ENCODE results near the gene PLCB2. TPM values are rescaled to one million over a fixed set of nuclear protein-coding genes. Genes with fewer than 3 reads are reported as not detected.

Gene PLCB2
- total and polyA plus RNA-seq, 8 donors, result 13.5 to 86.4 (median 14.9) TPM

DNA sequence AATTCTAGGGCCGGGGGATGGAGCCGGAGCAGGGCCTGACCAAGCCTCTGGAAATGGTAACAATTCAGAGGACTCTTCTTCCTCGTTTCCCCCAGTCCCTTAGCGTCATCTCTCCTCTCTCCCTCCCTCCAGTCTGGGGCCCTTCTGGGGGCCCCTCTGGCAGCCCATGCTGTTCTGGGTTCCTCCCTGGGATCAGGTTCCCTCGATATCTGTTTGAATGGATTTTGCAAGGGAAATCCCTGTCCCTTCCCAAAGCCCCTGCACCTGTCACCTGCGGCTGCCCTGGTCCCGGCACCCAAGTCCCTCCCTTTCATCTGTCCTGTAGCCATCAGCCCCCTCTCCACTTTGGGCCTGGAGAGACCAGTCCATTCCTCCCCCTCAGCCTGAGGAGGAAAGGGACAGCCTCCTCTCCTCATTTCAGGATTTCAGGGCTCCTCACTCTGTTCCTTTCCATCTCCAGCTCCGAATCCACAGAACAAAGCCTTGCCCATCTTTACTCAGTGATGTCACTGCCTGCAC lies 1.7 kb upstream of the PLCB2 start:
- Histone ChIP-seq H3K27me3 (no peaks in the 10 kb centered on the region), H3K9me3 (no peaks in the 10 kb centered on the region), H3K4me1 (peaks cover 13 to 49% of the 10 kb centered on the region in 2 donors), H3K4me3 (peak overlapping the region in 1 of 2 donors; percentile 56), H3K36me3 (no peaks in the 10 kb centered on the region), H3K27ac (peak overlapping the region in 1 of 2 donors; percentile 86)
- TF ChIP-seq, protein P1, sequence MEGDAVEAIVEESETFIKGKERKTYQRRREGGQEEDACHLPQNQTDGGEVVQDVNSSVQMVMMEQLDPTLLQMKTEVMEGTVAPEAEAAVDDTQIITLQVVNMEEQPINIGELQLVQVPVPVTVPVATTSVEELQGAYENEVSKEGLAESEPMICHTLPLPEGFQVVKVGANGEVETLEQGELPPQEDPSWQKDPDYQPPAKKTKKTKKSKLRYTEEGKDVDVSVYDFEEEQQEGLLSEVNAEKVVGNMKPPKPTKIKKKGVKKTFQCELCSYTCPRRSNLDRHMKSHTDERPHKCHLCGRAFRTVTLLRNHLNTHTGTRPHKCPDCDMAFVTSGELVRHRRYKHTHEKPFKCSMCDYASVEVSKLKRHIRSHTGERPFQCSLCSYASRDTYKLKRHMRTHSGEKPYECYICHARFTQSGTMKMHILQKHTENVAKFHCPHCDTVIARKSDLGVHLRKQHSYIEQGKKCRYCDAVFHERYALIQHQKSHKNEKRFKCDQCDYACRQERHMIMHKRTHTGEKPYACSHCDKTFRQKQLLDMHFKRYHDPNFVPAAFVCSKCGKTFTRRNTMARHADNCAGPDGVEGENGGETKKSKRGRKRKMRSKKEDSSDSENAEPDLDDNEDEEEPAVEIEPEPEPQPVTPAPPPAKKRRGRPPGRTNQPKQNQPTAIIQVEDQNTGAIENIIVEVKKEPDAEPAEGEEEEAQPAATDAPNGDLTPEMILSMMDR (IDR thresholded peaks at IDR 0.05), result no peak
- ATAC-seq, result no peak
- intact Hi-C loops (cut with DNase I), result no loop called here
- DNase-seq, result peak in 1 of 4 donors; percentile 27

DNA sequence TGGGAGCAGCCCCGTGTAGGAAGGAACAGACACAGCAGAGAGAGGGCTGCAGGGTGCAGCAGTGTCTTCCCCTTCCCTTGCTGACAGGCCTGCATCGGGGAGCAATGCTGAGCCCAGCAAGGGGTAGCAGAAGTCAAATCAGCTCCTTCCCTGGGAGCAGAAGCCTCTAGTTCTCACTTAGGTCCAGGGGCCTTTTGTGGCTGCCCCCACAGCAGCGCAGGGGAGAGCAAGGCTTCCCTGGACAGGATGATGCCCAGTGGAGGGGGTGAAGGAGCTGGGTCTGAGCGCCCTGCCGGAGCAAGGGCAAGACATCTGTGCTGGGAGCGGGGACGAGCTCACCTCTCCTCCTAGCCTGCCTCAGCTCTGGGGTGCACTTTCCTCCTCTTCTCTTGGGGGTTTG lies 827 bp downstream of the PLCB2 start:
- intact Hi-C loops (cut with DNase I), result no loop called here
- peak in 2 of 4 donors; percentile 32 to 71 for DNase-seq
- peaks cover 0 to 19% of the 10 kb centered on the region in 2 donors for H3K36me3 ChIP-seq
- H3K4me3 ChIP-seq, result peak overlapping the region; percentile 13 to 56
- ATAC-seq, result peak; percentile 11
- TF ChIP-seq, protein P1 (IDR thresholded peaks at IDR 0.05), result no peak
- no peaks in the 10 kb centered on the region for H3K27me3 ChIP-seq
- peak overlapping the region; percentile 2 to 86 for H3K27ac ChIP-seq
- H3K9me3 ChIP-seq, result no peaks in the 10 kb centered on the region
- peaks cover 8 to 44% of the 10 kb centered on the region in 2 donors for H3K4me1 ChIP-seq

DNA sequence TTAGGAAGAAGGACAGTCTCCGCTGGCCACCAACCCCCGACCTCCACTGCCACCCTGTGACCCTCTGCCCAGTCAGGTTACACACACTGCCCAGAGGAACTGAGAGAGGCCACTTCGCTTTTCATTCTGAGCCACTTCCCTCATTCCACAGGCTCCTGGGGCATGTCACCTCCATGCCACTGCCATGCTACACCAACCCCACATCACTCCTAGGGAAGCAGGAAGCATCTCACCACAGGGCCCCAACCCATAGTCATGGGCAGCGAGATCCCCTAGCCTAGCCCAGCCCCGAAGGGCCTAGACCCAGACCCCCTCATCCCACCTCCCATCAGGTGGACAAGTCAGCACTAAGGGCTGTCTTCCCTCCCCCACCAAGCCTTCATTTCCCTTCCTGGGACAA lies 1.4 kb downstream of the PLCB2 start:
- intact Hi-C loops (cut with DNase I), result no loop called here
- H3K27me3 ChIP-seq, result no peaks in the 10 kb centered on the region
- no peaks in the 10 kb centered on the region for H3K9me3 ChIP-seq
- peak; percentile 17 for ATAC-seq
- DNase-seq, result peak in 2 of 4 donors; percentile 41 to 69
- H3K27ac ChIP-seq, result peak overlapping the region in 1 of 2 donors; percentile 86
- H3K4me1 ChIP-seq, result peaks cover 8 to 49% of the 10 kb centered on the region in 2 donors
- peak overlapping the region in 1 of 2 donors; percentile 56 for H3K4me3 ChIP-seq
- TF ChIP-seq, protein P1 (IDR thresholded peaks at IDR 0.05), result no peak
- peaks cover 0 to 24% of the 10 kb centered on the region in 2 donors for H3K36me3 ChIP-seq

DNA sequence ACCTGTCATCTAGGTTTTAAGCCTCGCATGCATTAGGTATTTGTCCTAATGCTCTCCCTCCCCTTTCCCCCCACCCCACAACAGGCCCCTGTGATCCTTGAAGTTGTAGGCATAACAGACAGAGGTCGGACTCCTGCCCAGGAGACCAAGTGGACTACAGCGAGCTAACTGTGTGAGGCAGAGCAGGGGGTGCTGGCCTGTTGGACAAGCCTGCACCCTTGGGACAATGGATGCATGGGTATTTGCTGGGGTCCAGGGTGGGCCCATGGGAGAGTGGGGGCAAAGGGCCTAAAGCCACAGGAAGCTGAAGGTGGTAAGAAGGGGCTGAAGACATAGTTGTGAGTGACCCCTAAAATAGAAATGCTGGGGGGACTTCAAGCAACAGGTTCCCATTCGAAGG lies 2.5 kb downstream of the PLCB2 start:
- peaks cover 8 to 55% of the 10 kb centered on the region in 2 donors for H3K4me1 ChIP-seq
- intact Hi-C loops (cut with DNase I), result no loop called here
- TF ChIP-seq, protein P1 (IDR thresholded peaks at IDR 0.05), result no peak
- peaks cover 0 to 33% of the 10 kb centered on the region in 2 donors for H3K36me3 ChIP-seq
- no peaks in the 10 kb centered on the region for H3K27me3 ChIP-seq
- DNase-seq (peak in 1 of 4 donors; percentile 14), ATAC-seq (no peak)
- no peak overlapping the region for H3K27ac ChIP-seq
- no peaks in the 10 kb centered on the region for H3K9me3 ChIP-seq
- H3K4me3 ChIP-seq, result no peak overlapping the region

DNA sequence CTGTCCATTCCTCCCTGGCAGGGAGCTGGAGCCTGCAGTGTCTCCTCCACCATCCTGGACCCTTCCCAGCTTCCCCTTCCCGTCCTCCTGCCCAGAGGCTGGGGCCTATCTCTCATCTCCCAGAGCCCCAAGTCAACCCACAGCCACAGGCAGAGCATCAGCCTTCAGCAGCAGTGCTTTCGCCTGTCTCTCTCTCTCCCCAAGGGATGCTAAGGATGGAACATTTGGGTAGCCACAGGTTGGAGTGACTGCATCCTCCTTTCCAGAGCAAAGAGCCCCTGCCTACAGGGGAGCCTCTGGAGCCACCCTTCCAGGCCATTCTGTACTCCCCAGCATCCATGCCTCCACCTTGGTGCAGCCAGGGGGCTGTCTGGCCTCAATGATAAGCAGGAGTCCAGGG lies 4.2 kb downstream of the PLCB2 start:
- TF ChIP-seq, protein P1 (IDR thresholded peaks at IDR 0.05), result no peak
- H3K4me1 ChIP-seq, result peaks cover under 1 to 38% of the 10 kb centered on the region in 2 donors
- no peak for ATAC-seq
- intact Hi-C loops (cut with DNase I), result no loop called here
- H3K27ac ChIP-seq, result no peak overlapping the region
- H3K27me3 ChIP-seq, result no peaks in the 10 kb centered on the region
- DNase-seq, result peak in 1 of 4 donors; percentile 10
- H3K36me3 ChIP-seq, result peaks cover 0 to 41% of the 10 kb centered on the region in 2 donors
- H3K9me3 ChIP-seq, result no peaks in the 10 kb centered on the region
- no peak overlapping the region for H3K4me3 ChIP-seq

All from left lung (tissue), 10 donors.